Neural progenitor cell (in vitro differentiated cells): ENCODE measurements around the gene ACAP2. TPM values are rescaled to one million over a fixed set of nuclear protein-coding genes. Genes with fewer than 3 reads are reported as not detected.

ENCODE experiments used
- DNase-seq: peaks from one replicate; pipeline ENCODE4 v3.0.0-alpha.2; 2016; ENCODE audit warnings: low spot score
- H2AFZ ChIP-seq: fragments of 200-600 bp; sonication (generic); replicated peaks from 2 replicates; pipeline ENCODE4 v1.6.1; 2016; ENCODE audit warnings: antibody characterized with exemption
- H3F3A ChIP-seq: fragments of 200-600 bp; sonication (generic); 2 replicates; pipeline ENCODE4 v1.6.1; 2016; ENCODE audit warnings: antibody characterized with exemption, low read depth
- H3K27ac ChIP-seq: fragments of 200-600 bp; sonication (generic); 2 replicates; pipeline ENCODE4 v1.5.1; 2016; ENCODE audit warnings: mild to moderate bottlenecking
- H3K27me3 ChIP-seq: fragments of 200-600 bp; sonication (generic); 2 replicates; pipeline ENCODE4 v1.6.1; 2016; ENCODE audit warnings: mild to moderate bottlenecking, moderate library complexity
- H3K36me3 ChIP-seq: fragments of 200-600 bp; sonication (generic); 2 replicates; pipeline ENCODE4 v1.5.1; 2016
- H3K4me1 ChIP-seq: fragments of 200-600 bp; sonication (generic); 2 replicates; pipeline ENCODE4 v1.6.1; 2016; ENCODE audit warnings: mixed run types
- H3K4me2 ChIP-seq: fragments of 200-600 bp; sonication (generic); 2 replicates; pipeline ENCODE4 v1.6.1; 2016
- H3K4me3 ChIP-seq: fragments of 200-600 bp; sonication (generic); 2 replicates; pipeline ENCODE4 v1.5.1; 2016
- H3K79me2 ChIP-seq: fragments of 200-600 bp; sonication (generic); 2 replicates; pipeline ENCODE4 v1.6.1; 2016; ENCODE audit warnings: low read depth
- H3K9ac ChIP-seq: fragments of 200-600 bp; sonication (generic); 2 replicates; pipeline ENCODE4 v1.6.1; 2016
- H3K9me3 ChIP-seq: fragments of 200-600 bp; sonication (generic); 2 replicates; pipeline ENCODE4 v1.5.1; 2016; ENCODE audit warnings: low read depth
- H4K20me1 ChIP-seq: fragments of 200-600 bp; sonication (generic); 2 replicates; pipeline ENCODE4 v1.6.1; 2016; ENCODE audit warnings: low read depth
- H3K27ac Mint-ChIP-seq: 3 replicates; pipeline ENCODE4 v1.8.0; 2021; ENCODE audit warnings: mixed read lengths
- H3K27me3 Mint-ChIP-seq: 2 replicates; pipeline ENCODE4 v1.8.0; 2022; ENCODE audit warnings: low read depth, mild to moderate bottlenecking, inconsistent platforms, moderate library complexity, mixed read lengths; ENCODE audit not compliant: insufficient read depth
- H3K36me3 Mint-ChIP-seq: 3 replicates; pipeline ENCODE4 v1.8.0; 2021; ENCODE audit warnings: mixed read lengths
- H3K4me1 Mint-ChIP-seq: 3 replicates; pipeline ENCODE4 v1.8.0; 2021; ENCODE audit warnings: mixed read lengths
- H3K4me3 Mint-ChIP-seq: 3 replicates; pipeline ENCODE4 v1.8.0; 2021; ENCODE audit warnings: mild to moderate bottlenecking, moderate library complexity, mixed read lengths
- H3K9me3 Mint-ChIP-seq: 3 replicates; pipeline ENCODE4 v1.8.0; 2020; ENCODE audit warnings: mixed read lengths
- CTCF ChIP-seq: fragments of 200-600 bp; sonication (generic); IDR thresholded peaks from 2 replicates; pipeline ENCODE4 v1.5.1; 2017; ENCODE audit warnings: antibody characterized with exemption, mild to moderate bottlenecking
- EZH2 ChIP-seq: fragments of 200-600 bp; sonication (generic); IDR thresholded peaks from 2 replicates; pipeline ENCODE4 v1.6.1; 2017; ENCODE audit warnings: antibody characterized with exemption, mild to moderate bottlenecking, moderate library complexity
- EZH2phosphoT487 ChIP-seq: fragments of 200-600 bp; sonication (generic); IDR thresholded peaks from 2 replicates; pipeline ENCODE4 v1.6.1; 2017; ENCODE audit warnings: antibody characterized with exemption
- total RNA-seq: library from RNA; depleted of rRNA; stranded (reverse); fragments of >200 nt; gene quantifications from 2 replicates; pipeline ENCODE4 v1.2.3, GENCODE V29; 2015; ENCODE audit warnings: low replicate concordance

The ACAP2 gene
- total RNA-seq, 1 donor from 2014 or later = 68.4 TPM

- TF ChIP-seq CTCF (no peak), EZH2phosphoT487 (no peak), EZH2 (no peak)
- H3K4me3 ChIP-seq = no peak overlapping the region
- no peak overlapping the region for H3K4me3 Mint-ChIP-seq
- H3K27me3 Mint-ChIP-seq = peaks cover 2% of the 10 kb centered on the region
- H3K4me2 ChIP-seq = no peak overlapping the region
- no peaks in the 10 kb centered on the region for H3K9me3 ChIP-seq
- H2AFZ ChIP-seq = no peak overlapping the region
- H3K4me1 ChIP-seq = no peaks in the 10 kb centered on the region
- peaks cover 6% of the 10 kb centered on the region for H3K4me1 Mint-ChIP-seq
- no peaks in the 10 kb centered on the region for H3K79me2 ChIP-seq
- peaks cover 10% of the 10 kb centered on the region for H3K9me3 Mint-ChIP-seq
- H3K27ac ChIP-seq = no peak overlapping the region
- H3F3A ChIP-seq = no peaks in the 10 kb centered on the region
- H3K36me3 Mint-ChIP-seq = no peaks in the 10 kb centered on the region
- H3K27ac Mint-ChIP-seq = no peak overlapping the region
- H3K36me3 ChIP-seq = no peaks in the 10 kb centered on the region
- no peak for DNase-seq
- no peaks in the 10 kb centered on the region for H4K20me1 ChIP-seq
- H3K9ac ChIP-seq = no peak overlapping the region
- no peaks in the 10 kb centered on the region for H3K27me3 ChIP-seq
Observed at GRCh38 chr3:195458316-195458717, 15.5 kb upstream of the ACAP2 start.

- H3K79me2 ChIP-seq = no peaks in the 10 kb centered on the region
- H3K4me1 Mint-ChIP-seq = peaks cover 16% of the 10 kb centered on the region
- H3K9ac ChIP-seq = no peak overlapping the region
- TF ChIP-seq CTCF = no peak
- no peak for TF ChIP-seq EZH2
- TF ChIP-seq EZH2phosphoT487 = no peak
- no peak overlapping the region for H3K4me3 ChIP-seq
- H3K27me3 Mint-ChIP-seq = peaks cover 2% of the 10 kb centered on the region
- no peaks in the 10 kb centered on the region for H3K27me3 ChIP-seq
- no peak overlapping the region for H2AFZ ChIP-seq
- H3K27ac ChIP-seq = no peak overlapping the region
- H3K4me1 ChIP-seq = peaks cover 24% of the 10 kb centered on the region
- no peak overlapping the region for H3K4me2 ChIP-seq
- no peaks in the 10 kb centered on the region for H3K36me3 ChIP-seq
- no peaks in the 10 kb centered on the region for H3K9me3 ChIP-seq
- no peaks in the 10 kb centered on the region for H3K36me3 Mint-ChIP-seq
- no peak for DNase-seq
- no peaks in the 10 kb centered on the region for H4K20me1 ChIP-seq
- H3K9me3 Mint-ChIP-seq = peaks cover 10% of the 10 kb centered on the region
- no peak overlapping the region for H3K27ac Mint-ChIP-seq
- no peak overlapping the region for H3K4me3 Mint-ChIP-seq
- H3F3A ChIP-seq = no peaks in the 10 kb centered on the region
Observed at GRCh38 chr3:195455789-195456188, 13.0 kb upstream of the ACAP2 start.

DNA sequence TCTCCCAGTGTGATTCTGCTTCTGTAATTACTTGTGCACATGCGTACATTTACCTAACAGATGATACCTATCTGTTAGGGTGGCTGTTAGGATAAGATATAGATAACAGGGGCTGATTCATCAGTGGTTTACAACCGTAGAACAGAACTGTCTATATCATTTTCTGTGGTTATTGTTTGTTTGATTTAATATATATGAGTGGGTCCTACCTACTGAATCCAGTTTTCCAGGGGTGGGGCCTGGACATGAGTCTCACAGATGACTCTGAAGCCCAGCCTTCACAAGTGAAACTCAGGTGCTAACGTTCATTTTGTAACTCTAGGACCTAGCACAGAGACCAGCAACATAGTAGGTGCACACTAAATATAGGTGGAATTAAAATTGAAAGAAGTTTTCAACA lies 10.4 kb upstream of the ACAP2 start:
- Histone ChIP-seq H3K9me3 (no peaks in the 10 kb centered on the region), H3K9ac (no peak overlapping the region), H3K27me3 (no peaks in the 10 kb centered on the region), H2AFZ (no peak overlapping the region), H3K79me2 (no peaks in the 10 kb centered on the region), H3K4me1 (peaks cover 30% of the 10 kb centered on the region), H3K4me3 (no peak overlapping the region), H3K4me2 (no peak overlapping the region), H3K36me3 (no peaks in the 10 kb centered on the region), H3F3A (no peaks in the 10 kb centered on the region), H3K27ac (no peak overlapping the region), H4K20me1 (no peaks in the 10 kb centered on the region)
- Mint-ChIP-seq H3K9me3 (peaks cover 10% of the 10 kb centered on the region), H3K4me3 (no peak overlapping the region), H3K27ac (no peak overlapping the region), H3K4me1 (peaks cover 20% of the 10 kb centered on the region), H3K36me3 (peaks cover 4% of the 10 kb centered on the region), H3K27me3 (peaks cover 6% of the 10 kb centered on the region)
- no peak for DNase-seq
- TF ChIP-seq EZH2phosphoT487 = no peak
- no peak for TF ChIP-seq EZH2
- TF ChIP-seq CTCF = no peak
